ENCODE data around the gene VAV2. TPM values are rescaled to one million over a fixed set of nuclear protein-coding genes. Genes with fewer than 3 reads are reported as not detected.

VAV2 gene
- polyA plus RNA-seq, 2 of the 4 experiments (the other 2 are of a cell fraction) = 9.8 to 21.4 TPM

DNA sequence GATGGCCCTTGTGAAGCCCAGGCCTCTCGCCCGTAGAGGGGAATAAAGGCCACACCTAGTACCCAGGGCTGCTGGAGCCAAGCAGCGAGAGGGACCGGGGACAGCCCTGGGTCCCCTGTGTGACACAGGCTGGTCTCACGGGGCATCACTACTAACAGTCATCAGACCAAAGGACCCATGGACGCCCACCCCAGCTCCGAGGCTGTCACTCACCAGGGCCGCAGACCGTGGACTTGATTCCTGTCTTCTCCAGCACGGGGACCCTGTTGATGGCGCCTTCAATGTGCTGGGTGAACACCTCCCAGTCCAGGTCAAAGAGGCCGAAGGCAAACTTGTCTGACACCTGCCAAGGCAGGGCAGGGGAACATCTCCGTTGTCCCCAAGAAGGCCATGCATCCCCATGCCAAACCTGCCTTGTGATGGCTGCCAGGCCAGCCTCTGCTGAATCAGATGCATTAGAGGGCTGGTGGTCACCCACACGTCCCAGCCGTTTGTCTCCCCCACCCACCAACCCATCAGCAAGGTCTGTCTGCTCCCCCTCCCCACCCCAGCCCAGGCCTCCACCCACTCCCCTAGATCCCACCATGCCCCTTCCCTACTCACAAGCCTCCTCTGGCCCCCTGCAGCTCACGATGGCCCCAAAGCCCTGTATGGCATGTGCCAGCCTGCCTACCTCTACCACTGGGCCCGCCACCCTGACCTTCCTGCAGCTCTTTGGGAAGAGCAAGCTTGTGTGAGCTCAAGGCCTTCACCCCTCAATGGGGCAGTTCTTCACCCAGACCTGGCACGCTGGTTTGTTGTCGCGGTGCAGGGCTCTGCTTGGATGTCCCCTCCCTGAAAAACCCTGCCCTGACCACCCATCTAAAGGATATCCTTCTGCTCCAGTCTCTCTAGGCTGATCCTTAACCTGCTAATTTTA, 274.8 kb downstream of the VAV2 start:
- ATAC-seq (no peak), DNase-seq (ENCODE audit: low read depth in 1 of 2, low spot score in 1 of 2) (no peak), FAIRE-seq (no peak)
- WGBS (ENCODE audit: missing lambda C conversion rate) = 60% methylated on average over 11 of the region's 20 CpGs
- H3K27ac ChIP-seq = no peak overlapping the region
- no peak overlapping the region for H3K4me2 ChIP-seq
- no peaks in the 10 kb centered on the region for H3K9me3 ChIP-seq
- TF ChIP-seq HOXB5 (CRISPR knock-in tag; IDR thresholded peaks at IDR 0.05) (no peak), HDAC2 (IDR thresholded peaks at IDR 0.05) (no peak), NR3C1 (IDR thresholded peaks at IDR 0.05) (no peak), CEBPB (IDR thresholded peaks at IDR 0.05) (no peak), BHLHE40 (IDR thresholded peaks at IDR 0.05; ENCODE audit: low read depth, low read length) (no peak), POLR2A (IDR thresholded peaks at IDR 0.05; ENCODE audit: low read length) (no peak), HOXB13 (CRISPR knock-in tag; IDR thresholded peaks at IDR 0.05; ENCODE audit: low read depth) (no peak)
- TF ChIP-seq, protein P1, sequence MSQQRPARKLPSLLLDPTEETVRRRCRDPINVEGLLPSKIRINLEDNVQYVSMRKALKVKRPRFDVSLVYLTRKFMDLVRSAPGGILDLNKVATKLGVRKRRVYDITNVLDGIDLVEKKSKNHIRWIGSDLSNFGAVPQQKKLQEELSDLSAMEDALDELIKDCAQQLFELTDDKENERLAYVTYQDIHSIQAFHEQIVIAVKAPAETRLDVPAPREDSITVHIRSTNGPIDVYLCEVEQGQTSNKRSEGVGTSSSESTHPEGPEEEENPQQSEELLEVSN (IDR thresholded peaks at IDR 0.05; ENCODE audit: borderline replicate concordance, low read depth) = no peak
- TF ChIP-seq, protein P2, sequence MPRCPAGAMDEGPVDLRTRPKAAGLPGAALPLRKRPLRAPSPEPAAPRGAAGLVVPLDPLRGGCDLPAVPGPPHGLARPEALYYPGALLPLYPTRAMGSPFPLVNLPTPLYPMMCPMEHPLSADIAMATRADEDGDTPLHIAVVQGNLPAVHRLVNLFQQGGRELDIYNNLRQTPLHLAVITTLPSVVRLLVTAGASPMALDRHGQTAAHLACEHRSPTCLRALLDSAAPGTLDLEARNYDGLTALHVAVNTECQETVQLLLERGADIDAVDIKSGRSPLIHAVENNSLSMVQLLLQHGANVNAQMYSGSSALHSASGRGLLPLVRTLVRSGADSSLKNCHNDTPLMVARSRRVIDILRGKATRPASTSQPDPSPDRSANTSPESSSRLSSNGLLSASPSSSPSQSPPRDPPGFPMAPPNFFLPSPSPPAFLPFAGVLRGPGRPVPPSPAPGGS (IDR thresholded peaks at IDR 0.05) = no peak
- ChIA-PET POLR2A (no interaction called here), CTCF (interaction anchor here (0.9 to 4.2 kb wide), 5 partner anchors 8 to 277 kb away, joined by 3 to 16 read pairs (median 5); no protein-coding TSS in a partner anchor)
- H3K4me3 ChIP-seq = no peak overlapping the region
- no peaks in the 10 kb centered on the region for H3K4me1 ChIP-seq

DNA sequence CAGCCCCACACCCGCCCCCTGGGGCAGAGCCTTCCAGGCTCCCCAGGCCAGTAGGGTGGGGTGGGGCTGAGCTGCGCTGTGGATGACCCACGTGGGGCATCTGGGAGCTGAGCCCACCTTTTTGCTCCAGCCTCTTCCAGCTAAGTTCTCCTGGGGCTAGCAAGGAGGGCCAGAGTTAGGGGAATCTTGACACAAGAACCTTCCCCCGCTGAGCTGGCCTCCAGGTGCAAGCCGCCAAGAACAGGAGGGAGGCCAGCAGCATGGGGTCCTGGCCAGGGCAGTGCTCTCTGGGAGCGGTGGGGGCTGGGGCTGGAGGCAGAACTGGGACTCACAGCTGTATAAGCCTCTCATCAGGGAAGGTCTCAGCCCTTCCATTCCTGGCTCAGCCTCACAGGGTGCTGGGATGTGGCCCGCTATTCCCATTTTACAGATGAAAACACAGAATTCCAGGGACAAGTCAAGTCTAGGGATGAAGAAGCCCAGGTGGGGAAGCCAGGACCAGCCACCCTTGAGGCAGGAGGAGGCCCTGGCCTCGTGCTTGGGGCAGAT, 275.5 kb downstream of the VAV2 start:
- CTCF ChIA-PET = interaction anchor here (0.9 to 4.2 kb wide), 5 partner anchors 10 to 278 kb away, joined by 3 to 16 read pairs (median 3); no protein-coding TSS in a partner anchor
- Histone ChIP-seq H3K4me2 (no peak overlapping the region), H3K27ac (no peak overlapping the region), H3K9me3 (no peaks in the 10 kb centered on the region), H3K4me1 (no peaks in the 10 kb centered on the region), H3K4me3 (no peak overlapping the region)
- ATAC-seq (no peak), FAIRE-seq (no peak), DNase-seq (ENCODE audit: low read depth in 1 of 2, low spot score in 1 of 2) (no peak)
- POLR2A ChIA-PET = no interaction called here
- WGBS (ENCODE audit: missing lambda C conversion rate) = 53% methylated on average over 4 of the region's 8 CpGs
- TF ChIP-seq JUN (IDR thresholded peaks at IDR 0.05) (no peak), CBX8 (IDR thresholded peaks at IDR 0.05) (no peak), POLR2AphosphoS2 (conservative IDR thresholded peaks at IDR 0.05; ENCODE audit: low read length) (no peak), BHLHE40 (IDR thresholded peaks at IDR 0.05; ENCODE audit: low read depth, low read length) (no peak), TFCP2L1 (CRISPR knock-in tag; IDR thresholded peaks at IDR 0.05) (no peak)

DNA sequence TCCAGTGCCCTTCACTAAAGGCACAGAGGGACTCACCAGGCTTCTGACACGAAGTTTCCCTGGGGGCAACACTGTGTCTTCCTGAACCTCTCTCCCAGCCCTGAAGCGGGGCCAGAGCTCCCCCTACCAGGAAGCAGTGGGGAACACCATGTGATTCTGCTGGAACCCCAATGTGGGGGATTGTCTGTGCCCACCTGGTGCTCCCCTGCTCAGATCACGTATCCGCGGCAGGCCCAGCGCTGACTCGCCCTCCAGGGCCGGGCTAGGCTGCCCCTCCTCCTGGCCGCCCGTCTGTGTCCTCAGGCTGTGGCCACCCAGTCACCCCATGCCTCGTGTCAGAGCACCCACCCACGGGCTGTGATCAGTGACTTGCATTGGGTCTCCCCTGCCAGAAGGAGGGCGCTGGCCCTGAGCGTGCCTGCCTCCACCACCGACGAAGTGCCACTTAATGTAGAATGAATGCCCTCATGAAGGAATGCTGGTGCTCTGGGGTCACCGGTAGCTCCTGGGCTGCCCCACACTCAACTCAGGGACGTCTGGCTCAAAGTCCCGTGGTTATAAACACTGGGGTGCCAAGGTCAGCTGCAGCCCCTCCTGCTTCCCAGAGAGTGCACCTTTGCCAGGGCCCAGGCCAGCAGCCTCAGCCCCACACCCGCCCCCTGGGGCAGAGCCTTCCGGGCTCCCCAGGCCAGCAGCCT, 276.1 kb downstream of the VAV2 start:
- WGBS (ENCODE audit: missing lambda C conversion rate) = 59% methylated on average over 12 of the region's 21 CpGs
- Histone ChIP-seq H3K4me3 (no peak overlapping the region), H3K27ac (no peak overlapping the region), H3K9me3 (no peaks in the 10 kb centered on the region), H3K4me2 (no peak overlapping the region), H3K4me1 (no peaks in the 10 kb centered on the region)
- CTCF ChIA-PET = interaction anchor here (0.8 to 4.2 kb wide), 11 partner anchors 8 to 278 kb away, joined by 3 to 16 read pairs (median 3); no protein-coding TSS in a partner anchor
- ATAC-seq (peak; percentile 33 to 59; a peak in 4 of 6 replicates), FAIRE-seq (no peak), DNase-seq (ENCODE audit: low read depth in 1 of 2, low spot score in 1 of 2) (no peak)
- POLR2A ChIA-PET = no interaction called here
- TF ChIP-seq RAD21 (conservative IDR thresholded peaks at IDR 0.05 in 1 of 2, IDR thresholded peaks at IDR 0.05 in 1 of 2) (peak; percentile 35 to 56; a peak in 3 of 5 replicates), SMC3 (IDR thresholded peaks at IDR 0.05) (0 out of 3 replicates have a peak, but pooled peaks have one; percentile 13), NPAS2 (CRISPR knock-in tag; IDR thresholded peaks at IDR 0.05; ENCODE audit: borderline replicate concordance) (no peak), NFE2L2 (conservative IDR thresholded peaks at IDR 0.05; ENCODE audit: low read length) (no peak), MAZ (IDR thresholded peaks at IDR 0.05; ENCODE audit: borderline replicate concordance, low read depth, low read length) (no peak), CBX8 (IDR thresholded peaks at IDR 0.05) (no peak)
- TF ChIP-seq, protein P3, sequence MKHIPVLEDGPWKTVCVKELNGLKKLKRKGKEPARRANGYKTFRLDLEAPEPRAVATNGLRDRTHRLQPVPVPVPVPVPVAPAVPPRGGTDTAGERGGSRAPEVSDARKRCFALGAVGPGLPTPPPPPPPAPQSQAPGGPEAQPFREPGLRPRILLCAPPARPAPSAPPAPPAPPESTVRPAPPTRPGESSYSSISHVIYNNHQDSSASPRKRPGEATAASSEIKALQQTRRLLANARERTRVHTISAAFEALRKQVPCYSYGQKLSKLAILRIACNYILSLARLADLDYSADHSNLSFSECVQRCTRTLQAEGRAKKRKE (CRISPR knock-in tag; IDR thresholded peaks at IDR 0.05; ENCODE audit: low read depth) = no peak
- TF ChIP-seq, protein P4, sequence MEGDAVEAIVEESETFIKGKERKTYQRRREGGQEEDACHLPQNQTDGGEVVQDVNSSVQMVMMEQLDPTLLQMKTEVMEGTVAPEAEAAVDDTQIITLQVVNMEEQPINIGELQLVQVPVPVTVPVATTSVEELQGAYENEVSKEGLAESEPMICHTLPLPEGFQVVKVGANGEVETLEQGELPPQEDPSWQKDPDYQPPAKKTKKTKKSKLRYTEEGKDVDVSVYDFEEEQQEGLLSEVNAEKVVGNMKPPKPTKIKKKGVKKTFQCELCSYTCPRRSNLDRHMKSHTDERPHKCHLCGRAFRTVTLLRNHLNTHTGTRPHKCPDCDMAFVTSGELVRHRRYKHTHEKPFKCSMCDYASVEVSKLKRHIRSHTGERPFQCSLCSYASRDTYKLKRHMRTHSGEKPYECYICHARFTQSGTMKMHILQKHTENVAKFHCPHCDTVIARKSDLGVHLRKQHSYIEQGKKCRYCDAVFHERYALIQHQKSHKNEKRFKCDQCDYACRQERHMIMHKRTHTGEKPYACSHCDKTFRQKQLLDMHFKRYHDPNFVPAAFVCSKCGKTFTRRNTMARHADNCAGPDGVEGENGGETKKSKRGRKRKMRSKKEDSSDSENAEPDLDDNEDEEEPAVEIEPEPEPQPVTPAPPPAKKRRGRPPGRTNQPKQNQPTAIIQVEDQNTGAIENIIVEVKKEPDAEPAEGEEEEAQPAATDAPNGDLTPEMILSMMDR (IDR thresholded peaks at IDR 0.05) = peak; percentile 29; the same call in 2 of the 3 replicates

All from A549 (cell line).